Fibroblast of villous mesenchyme (primary cell): ENCODE results near the gene XNDC1N. TPM values are rescaled to one million over a fixed set of nuclear protein-coding genes. Genes with fewer than 3 reads are reported as not detected.

ENCODE experiments used
- DNase-seq: peaks from one replicate; pipeline ENCODE4 v3.0.0-alpha.2; 2010; ENCODE audit warnings: low read depth
- H3K4me3 ChIP-seq: 2 replicates; pipeline ENCODE4 v1.5.1; 2011; ENCODE audit warnings: low read depth, mild to moderate bottlenecking, low read length
- CTCF ChIP-seq: IDR thresholded peaks from 2 replicates; pipeline ENCODE4 v1.5.1; 2012; ENCODE audit warnings: low read depth, mild to moderate bottlenecking, low read length; ENCODE audit not compliant: insufficient read depth
- total RNA-seq: library from RNA; depleted of rRNA; stranded (reverse); fragments of >200 nt; gene quantifications from 2 replicates; pipeline ENCODE4 v1.2.3, GENCODE V29; 2012

The XNDC1N gene
- total RNA-seq, 1 donor = 9.1 TPM

- no peak for DNase-seq
- TF ChIP-seq CTCF = no peak
- no peak overlapping the region for H3K4me3 ChIP-seq
These were observed 35.1 kb upstream of the XNDC1N start for GRCh38 chr11:71963468-71963867.

- TF ChIP-seq CTCF = no peak
- no peak overlapping the region for H3K4me3 ChIP-seq
- peak; percentile 85 for DNase-seq
These were observed 34.1 kb upstream of the XNDC1N start for GRCh38 chr11:71962428-71963038.

GRCh38 chr11:71955898-71956456 is 27.6 kb upstream of the XNDC1N start:
- no peak overlapping the region for H3K4me3 ChIP-seq
- no peak for TF ChIP-seq CTCF
- DNase-seq = no peak

- TF ChIP-seq CTCF = no peak
- no peak for DNase-seq
- H3K4me3 ChIP-seq = no peak overlapping the region
These were observed 23.4 kb upstream of the XNDC1N start for GRCh38 chr11:71951741-71952310.

GRCh38 chr11:71949034-71949433 is 20.6 kb upstream of the XNDC1N start:
- no peak for TF ChIP-seq CTCF
- no peak for DNase-seq
- no peak overlapping the region for H3K4me3 ChIP-seq

- no peak for TF ChIP-seq CTCF
- peak; percentile 76 for DNase-seq
- no peak overlapping the region for H3K4me3 ChIP-seq
These were observed 20.1 kb upstream of the XNDC1N start for GRCh38 chr11:71948314-71949027.
